ENCODE measurements around the gene KCNC4. TPM values are rescaled to one million over a fixed set of nuclear protein-coding genes. Genes with fewer than 3 reads are reported as not detected.
A peak's percentile ranks its signal among the peaks of the same experiment; 100 is the strongest.

KCNC4 gene
- total and polyA plus RNA-seq, 2 of the 13 experiments (the other 11 are each of a cell fraction or from before 2014, with no cell fraction given) = 0.24 to 0.66 TPM

DNA sequence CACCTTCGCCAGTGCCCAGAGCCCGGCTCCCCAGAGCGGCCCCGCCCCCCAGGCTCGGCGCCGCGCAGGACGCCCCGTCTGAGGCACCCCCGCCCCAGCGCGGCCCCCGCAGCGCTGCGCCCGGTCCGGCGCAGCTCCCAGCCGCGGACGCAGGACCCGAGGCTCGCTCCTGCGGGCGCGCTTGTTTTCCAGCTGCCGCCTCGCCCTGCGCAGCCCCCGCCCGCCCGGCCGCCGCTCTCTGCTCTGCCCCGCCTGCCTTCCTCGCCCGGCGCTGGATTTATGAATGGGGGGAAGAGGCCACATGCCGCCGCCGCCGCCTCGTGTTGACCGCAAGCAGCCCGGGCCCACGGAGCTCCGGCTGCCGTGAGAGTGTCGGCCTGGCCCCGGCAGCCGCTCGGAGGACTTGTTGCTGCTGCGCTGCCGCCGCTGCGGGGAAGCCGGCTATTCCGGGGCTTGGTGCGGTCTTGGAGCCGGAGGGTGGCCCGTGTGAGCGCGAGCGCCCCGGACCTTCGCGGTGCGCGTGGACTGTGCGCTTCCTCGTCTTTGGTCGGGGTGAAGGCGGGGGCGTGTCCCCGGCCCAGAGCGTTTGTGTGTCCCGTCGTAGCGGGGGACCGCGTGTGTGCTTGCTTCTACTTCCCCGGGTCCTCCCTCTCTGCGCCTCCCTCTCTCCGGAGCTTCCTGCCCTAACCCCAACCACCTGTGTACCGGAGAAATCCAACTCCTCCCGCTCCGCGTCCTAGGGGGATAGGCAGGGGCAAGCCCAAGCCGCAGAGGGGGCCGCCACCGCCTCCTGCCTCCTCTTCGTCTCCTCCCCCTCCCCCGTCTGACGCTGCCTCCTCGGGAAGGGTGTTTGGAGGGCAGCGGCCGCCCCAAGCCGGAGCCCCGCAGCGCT lies 736 bp downstream of the KCNC4 start (continued):
- TF ChIP-seq ZNF646 (CRISPR knock-in tag; IDR thresholded peaks at IDR 0.05) (no peak), ZBTB42 (CRISPR knock-in tag; IDR thresholded peaks at IDR 0.05) (no peak), HDAC6 (IDR thresholded peaks at IDR 0.05; ENCODE audit: low read depth, low read length) (no peak), AHR (CRISPR knock-in tag; IDR thresholded peaks at IDR 0.05) (peak; percentile 19; the same call in 1 of the 2 replicates), ZNF83 (CRISPR knock-in tag; IDR thresholded peaks at IDR 0.05; ENCODE audit: borderline replicate concordance) (no peak), ZNF850 (CRISPR knock-in tag; conservative IDR thresholded peaks at IDR 0.05) (no peak), ZNF333 (CRISPR knock-in tag; IDR thresholded peaks at IDR 0.05; ENCODE audit: borderline replicate concordance) (no peak), RERE (CRISPR knock-in tag; IDR thresholded peaks at IDR 0.05; ENCODE audit: low read depth) (no peak), NFYB (CRISPR knock-in tag; IDR thresholded peaks at IDR 0.05) (no peak), ZNF253 (CRISPR knock-in tag; IDR thresholded peaks at IDR 0.05; ENCODE audit: borderline replicate concordance) (0 out of 2 replicates have a peak, but pooled peaks have one; percentile 58), HHEX (CRISPR knock-in tag; IDR thresholded peaks at IDR 0.05) (no peak), TAF1 (CRISPR knock-in tag; IDR thresholded peaks at IDR 0.05) (0 out of 2 replicates have a peak, but pooled peaks have one; percentile 1), NR0B2 (CRISPR knock-in tag; IDR thresholded peaks at IDR 0.05) (0 out of 2 replicates have a peak, but pooled peaks have one; percentile 27)
